ENCODE results near the gene ROBO1. TPM values are rescaled to one million over a fixed set of nuclear protein-coding genes. Genes with fewer than 3 reads are reported as not detected.

ROBO1 gene
- total and polyA plus RNA-seq, 4 donors: 1.0 to 30.3 (median 3.9) TPM

GRCh38 chr3:79109754-79110153 lies 658.0 kb downstream of the ROBO1 start (continued):
- no peak for TF ChIP-seq GABPA (IDR thresholded peaks at IDR 0.05 in 1 of 2, conservative IDR thresholded peaks at IDR 0.05 in 1 of 2)
- TF ChIP-seq HNF4G (IDR thresholded peaks at IDR 0.05): no peak
- TF ChIP-seq TAF1 (conservative IDR thresholded peaks at IDR 0.05): no peak
- TF ChIP-seq SP1 (IDR thresholded peaks at IDR 0.05): no peak
- no peak for TF ChIP-seq NR2F2 (IDR thresholded peaks at IDR 0.05)
- TF ChIP-seq CTCF (IDR thresholded peaks at IDR 0.05; ENCODE audit: low read depth, low read length, missing input control): no peak
- no peak for TF ChIP-seq FOXA2 (IDR thresholded peaks at IDR 0.05)

GRCh38 chr3:79103307-79103706 lies 664.5 kb downstream of the ROBO1 start:
- Histone ChIP-seq H3K9ac (ENCODE audit: low read depth in 1 of 2, low read length in 2 of 2) (no peak overlapping the region), H3K27ac (ENCODE audit: low read depth in 1 of 2, low read length in 2 of 2) (no peak overlapping the region), H3K4me3 (ENCODE audit: low read depth in 1 of 3, low read length in 3 of 3) (no peak overlapping the region), H3K27me3 (ENCODE audit: control insufficient read depth in 4 of 4, insufficient read depth in 4 of 4, low read length in 3 of 4) (no peaks in the 10 kb centered on the region), H3K36me3 (ENCODE audit: control insufficient read depth in 4 of 4, insufficient read depth in 3 of 4, low read depth in 1 of 4, low read length in 3 of 4) (no peaks in the 10 kb centered on the region), H3K9me3 (ENCODE audit: control insufficient read depth in 4 of 4, low read length in 3 of 4) (no peaks in the 10 kb centered on the region), H3K4me1 (ENCODE audit: control insufficient read depth in 4 of 4, insufficient read depth in 4 of 4, low read length in 3 of 4) (no peaks in the 10 kb centered on the region)
- no peak for DNase-seq (ENCODE audit: low spot score)
- WGBS: 80% methylated on average over 5 of the region's 5 CpGs
- TF ChIP-seq MAX (IDR thresholded peaks at IDR 0.05) (no peak), FOXA2 (IDR thresholded peaks at IDR 0.05) (no peak), ZBTB33 (IDR thresholded peaks at IDR 0.05) (no peak), EGR1 (IDR thresholded peaks at IDR 0.05; ENCODE audit: low read depth in 2 of 2) (no peak), HNF4G (IDR thresholded peaks at IDR 0.05) (no peak), JUND (IDR thresholded peaks at IDR 0.05) (no peak), SP1 (IDR thresholded peaks at IDR 0.05) (no peak), REST (IDR thresholded peaks at IDR 0.05) (no peak), YY1 (IDR thresholded peaks at IDR 0.05) (no peak), NR2F2 (IDR thresholded peaks at IDR 0.05) (no peak), GABPA (IDR thresholded peaks at IDR 0.05 in 1 of 2, conservative IDR thresholded peaks at IDR 0.05 in 1 of 2) (no peak), ATF3 (IDR thresholded peaks at IDR 0.05) (no peak), CTCF (IDR thresholded peaks at IDR 0.05; ENCODE audit: low read depth, low read length, missing input control) (no peak), RAD21 (IDR thresholded peaks at IDR 0.05) (no peak), TAF1 (conservative IDR thresholded peaks at IDR 0.05) (no peak), FOXA1 (IDR thresholded peaks at IDR 0.05) (no peak)
